SIG-M5 (cell line): ENCODE measurements around the gene FBXW4.
"Not testable (repeated sequence)": the region's sequence is repeated elsewhere in the genome, so short reads cannot be mapped to it uniquely, and the experiment has no call there.

Experiments used
- DNase-seq: peaks from one replicate; lab custom pipeline; 2025; lab: John Stamatoyannopoulos, UW

Gene FBXW4

DNA sequence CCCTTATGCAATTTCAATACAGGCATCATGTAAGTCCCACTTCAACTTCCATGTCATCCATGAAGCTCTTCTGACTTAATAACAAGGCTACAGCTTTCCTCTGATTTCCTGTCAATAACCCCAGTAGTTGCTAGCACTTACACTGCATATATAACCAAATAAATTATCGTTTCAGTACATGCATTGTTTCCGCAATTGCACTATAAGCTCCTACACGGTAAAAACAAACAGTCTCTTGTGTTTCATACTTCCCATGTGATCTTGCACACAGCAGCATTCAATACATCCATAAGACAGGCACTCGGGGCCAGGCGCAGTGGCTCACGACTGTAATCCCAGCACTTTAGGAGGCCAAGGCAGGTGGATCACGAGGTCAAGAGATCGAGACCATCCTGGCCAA is 41.4 kb downstream of the FBXW4 start:
- DNase-seq: no peak

DNA sequence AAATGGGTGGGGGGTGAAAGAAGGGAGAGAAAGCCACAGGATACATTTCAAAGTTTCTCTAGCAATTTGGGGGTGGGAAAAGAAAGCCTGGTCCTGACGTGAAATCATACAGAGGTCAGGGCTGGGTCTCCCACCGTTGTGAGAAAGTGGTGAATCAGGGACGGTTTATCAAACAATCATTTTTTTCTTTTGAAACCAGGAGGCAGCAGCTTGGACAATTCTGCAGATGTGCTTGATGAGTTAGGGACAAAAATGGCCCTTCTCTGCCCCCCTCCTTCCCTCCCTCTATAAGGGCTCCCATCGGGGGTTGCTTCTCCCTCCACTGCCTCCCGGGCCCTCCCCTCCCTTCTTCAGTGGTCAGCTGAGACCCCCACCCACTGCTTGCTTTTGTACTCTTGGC is 43.6 kb downstream of the FBXW4 start:
- DNase-seq: no peak

DNA sequence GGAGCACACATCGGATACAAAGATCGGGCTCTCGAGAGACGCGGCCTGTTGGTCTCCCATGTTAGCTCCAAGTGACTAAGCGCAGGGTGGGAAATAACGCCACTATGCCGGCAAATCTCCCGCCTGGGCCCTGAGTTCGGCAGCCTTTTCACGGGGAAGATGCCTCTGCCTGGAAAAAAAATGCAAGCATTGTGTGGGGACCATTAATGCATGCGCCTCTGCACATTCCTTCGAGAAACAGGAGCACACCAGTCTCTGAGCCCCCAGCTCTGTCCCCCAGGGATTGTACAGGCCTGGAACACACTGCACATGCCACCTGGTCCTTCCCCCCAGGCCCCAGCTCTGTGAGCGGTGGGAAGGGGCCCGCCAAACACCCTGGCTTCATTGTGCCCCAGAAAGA is 44.1 kb downstream of the FBXW4 start:
- no peak for DNase-seq

DNA sequence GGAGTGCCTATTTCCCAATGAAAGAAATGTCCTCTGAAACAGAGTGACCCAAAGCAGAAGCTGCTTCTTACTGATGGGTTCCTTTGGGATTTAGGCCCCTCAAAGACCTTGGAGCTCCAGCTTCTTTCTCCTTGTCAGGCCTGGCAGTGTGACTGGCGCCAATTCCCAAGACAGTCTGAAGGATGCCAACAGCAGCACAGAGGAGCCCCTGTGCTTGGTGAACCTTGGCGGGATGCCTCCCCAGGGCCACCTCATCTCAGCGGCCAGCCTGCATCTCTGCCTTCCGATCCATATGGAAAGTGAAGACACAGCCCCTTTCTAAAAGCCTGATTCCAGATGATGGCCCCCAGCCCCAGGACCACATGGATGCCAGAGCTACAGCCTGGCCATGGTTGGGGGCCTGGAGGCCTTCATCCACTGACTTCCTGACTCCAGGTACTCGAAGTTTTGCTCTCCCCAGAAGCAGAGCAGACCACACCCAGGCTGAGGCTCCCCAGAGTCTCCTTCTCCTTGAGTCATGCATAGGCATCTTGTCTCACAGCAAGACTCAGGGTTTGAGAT is 45.4 kb downstream of the FBXW4 start:
- DNase-seq: no peak

DNA sequence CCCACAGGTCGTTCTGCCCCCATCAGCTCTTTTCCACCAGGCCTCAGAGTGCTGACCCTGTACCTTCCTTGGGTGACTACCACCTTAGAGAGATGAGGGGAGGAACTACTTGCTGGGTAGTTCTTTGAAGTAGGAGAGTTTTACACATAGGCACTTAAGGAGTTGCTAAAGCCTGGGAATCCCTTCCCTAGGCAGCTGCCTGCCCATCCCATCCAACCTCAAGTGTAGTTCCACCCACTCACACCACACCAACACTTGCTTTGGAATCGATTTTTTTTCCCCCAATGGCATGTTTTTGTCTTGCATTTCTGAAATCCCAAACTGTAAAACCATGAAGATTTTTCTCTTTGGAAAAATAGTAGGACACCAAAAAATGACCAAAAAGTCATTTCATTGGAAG is 47.7 kb downstream of the FBXW4 start:
- DNase-seq: no peak

DNA sequence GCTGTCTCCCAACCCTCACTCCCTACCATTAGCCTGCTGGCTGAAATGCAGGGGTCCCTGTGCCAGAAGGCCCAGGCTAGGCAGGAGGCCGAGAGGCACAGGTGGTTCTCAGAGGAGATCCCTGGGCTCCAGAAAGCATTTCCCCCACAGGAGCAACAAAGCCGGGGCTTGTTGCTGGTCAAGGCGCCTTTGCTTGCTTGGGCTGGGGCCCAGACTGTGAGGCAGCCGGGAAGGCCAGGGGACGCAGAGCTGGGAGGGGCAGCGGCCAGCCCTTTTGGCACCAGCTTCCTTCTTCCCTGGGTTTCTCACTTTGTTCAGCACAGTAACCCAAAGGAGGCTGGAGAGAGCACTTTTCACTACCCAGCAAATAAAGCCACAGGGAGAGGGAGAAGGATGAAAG is 48.6 kb downstream of the FBXW4 start:
- DNase-seq: no peak

DNA sequence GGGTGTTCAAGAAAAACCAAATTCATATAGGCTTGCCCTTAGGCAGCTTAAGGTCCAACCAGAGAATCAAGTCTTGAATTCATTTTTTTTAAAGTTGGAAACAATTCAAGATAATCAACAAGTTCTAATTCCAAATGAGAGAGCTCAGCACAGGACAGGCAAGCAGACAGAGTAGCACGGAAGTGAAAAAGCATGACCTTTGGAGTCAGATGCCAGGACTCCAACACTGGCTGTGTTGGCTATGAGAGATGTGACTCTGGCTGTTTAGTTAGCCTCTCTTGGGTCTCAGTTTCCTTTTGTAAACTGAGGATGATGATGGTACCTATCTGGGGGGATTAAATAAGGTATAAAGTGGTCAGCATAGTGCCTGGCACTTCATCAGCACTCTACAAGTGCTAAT is 49.3 kb downstream of the FBXW4 start:
- DNase-seq: no peak

DNA sequence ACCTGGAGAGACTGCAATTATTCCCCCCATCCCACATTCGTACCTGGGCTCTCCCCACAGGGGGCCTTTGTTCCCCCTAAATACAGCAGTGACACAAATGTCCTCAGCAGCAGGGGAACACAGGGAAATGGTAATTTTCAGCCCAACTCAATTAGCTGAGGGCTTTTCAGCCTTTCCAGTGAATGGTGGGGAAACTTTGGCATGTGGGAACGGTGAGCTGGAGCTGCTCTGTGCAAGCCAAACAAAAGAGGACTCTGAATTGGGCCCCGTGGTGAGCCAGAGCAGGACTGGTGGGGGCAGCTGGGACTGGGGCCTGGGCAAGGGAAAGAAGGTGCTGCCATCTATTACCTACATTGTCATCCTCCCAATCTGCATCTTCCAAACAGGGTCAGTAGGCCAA is 51.0 kb downstream of the FBXW4 start:
- no peak for DNase-seq

DNA sequence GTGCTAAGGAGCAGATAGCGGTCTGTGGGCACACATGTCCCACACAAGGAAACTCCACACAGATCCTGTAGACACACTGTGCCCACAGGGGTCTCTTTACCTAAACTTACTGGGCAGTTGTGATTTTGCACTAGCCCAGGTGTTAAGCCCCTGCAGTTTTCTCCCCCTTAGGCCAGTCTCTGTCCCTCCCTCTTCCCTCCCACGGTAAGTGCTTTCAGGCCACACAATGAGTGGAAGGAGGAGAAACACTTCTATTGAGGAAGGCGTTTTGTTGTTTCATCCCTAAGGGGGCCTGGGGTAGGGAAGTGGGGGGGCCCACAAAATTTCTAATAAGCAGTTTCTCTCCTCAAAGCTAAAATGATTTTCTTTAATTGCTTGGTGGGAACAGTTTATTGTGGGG is 51.4 kb downstream of the FBXW4 start:
- no peak for DNase-seq

DNA sequence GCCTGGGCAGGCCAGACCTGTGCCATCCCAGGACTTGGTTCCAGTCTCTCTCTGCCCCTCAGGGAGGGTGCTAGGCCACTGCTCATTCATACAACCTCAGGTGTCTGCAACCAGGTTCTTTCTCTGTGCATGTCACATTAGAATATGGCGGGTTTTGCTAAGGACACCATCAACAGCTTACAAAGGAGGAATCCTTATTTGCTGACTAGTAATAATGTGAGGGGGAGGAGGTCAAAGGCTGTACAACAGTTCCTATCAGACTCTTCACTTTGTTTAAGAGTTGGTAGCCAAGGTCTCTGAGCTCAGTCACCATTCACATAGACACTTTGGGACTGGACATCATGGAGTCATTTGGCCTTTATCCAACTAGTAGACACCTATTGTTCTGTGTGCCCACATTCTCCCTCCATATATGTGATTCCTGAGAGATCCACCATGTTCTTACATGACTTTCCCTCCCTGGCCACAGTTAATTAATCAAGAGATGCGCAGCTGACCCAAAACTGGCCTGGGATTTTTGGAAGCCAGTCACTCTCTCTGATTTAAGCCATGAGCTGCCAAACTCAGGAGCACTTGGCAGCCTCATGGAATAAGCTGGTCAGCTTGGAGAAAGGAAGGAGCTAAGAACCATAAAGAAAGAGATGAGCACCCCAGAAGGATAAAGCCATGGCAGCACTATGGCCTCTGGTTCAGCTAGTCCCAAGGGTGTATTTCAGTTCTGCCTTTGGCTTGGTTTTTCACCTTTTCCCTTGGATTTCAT is 55.6 kb downstream of the FBXW4 start:
- no peak for DNase-seq

DNA sequence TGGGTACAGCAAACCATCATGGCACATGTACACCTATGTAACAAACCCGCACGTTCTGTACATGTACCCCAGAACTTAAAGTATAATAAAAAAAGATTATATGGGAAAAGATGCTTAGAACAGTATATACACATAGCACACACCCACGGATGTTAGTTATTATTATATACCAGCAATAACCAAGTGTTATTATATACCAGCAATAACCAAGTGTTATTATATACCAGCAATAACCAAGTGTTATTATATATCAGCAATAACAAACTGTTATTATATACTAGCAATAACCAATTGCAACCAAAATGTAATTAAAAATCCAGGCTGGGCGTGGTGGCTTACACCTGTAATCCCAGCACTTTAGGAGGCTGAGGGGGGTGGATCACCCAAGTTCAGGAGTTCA is 61.5 kb downstream of the FBXW4 start:
- DNase-seq: not testable (repeated sequence)

DNA sequence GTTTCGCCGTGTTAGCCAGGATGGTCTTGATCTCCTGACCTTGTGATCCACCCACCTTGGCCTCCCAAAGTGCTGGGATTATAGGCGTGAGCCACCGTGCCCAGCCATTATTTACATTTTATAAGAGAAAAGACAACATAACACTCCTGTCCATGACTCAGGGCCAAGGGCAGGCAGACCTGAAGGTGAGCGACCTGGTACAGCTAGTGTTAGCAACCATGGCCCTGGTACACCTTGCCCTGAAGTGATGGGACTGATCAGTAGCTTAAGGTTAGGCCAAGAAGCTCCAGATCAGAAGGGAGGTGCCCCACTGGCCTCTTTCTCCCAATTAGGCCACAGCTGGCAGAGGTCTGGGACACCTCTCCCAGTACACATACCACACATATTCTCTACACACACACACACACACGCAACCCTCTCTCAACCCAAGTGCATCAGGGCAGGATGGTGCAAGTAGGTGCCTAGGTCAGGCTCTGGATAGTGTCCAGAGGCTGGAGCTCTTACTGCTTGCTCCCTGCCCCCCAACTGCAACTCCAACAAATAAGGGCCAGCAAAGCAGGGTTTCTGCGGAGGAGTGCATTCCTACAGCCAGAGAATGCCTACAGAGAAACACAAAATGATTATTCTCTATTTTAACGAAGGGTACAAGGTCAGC is 63.0 kb downstream of the FBXW4 start:
- no peak for DNase-seq

DNA sequence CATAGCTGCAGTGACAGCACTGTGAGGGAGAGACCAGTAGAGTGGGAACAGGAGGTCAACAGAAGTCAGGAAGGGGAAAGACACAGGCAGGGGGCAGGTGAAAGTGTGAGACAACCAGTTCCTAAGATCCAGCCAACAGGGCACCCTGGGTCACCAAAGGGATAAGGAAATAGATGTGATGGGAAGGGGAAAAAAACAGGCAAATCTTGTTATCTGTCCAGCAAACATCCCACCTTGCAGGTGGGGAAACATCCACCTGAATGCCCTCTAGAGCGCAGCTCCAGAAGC is 64.4 kb downstream of the FBXW4 start:
- DNase-seq: no peak

DNA sequence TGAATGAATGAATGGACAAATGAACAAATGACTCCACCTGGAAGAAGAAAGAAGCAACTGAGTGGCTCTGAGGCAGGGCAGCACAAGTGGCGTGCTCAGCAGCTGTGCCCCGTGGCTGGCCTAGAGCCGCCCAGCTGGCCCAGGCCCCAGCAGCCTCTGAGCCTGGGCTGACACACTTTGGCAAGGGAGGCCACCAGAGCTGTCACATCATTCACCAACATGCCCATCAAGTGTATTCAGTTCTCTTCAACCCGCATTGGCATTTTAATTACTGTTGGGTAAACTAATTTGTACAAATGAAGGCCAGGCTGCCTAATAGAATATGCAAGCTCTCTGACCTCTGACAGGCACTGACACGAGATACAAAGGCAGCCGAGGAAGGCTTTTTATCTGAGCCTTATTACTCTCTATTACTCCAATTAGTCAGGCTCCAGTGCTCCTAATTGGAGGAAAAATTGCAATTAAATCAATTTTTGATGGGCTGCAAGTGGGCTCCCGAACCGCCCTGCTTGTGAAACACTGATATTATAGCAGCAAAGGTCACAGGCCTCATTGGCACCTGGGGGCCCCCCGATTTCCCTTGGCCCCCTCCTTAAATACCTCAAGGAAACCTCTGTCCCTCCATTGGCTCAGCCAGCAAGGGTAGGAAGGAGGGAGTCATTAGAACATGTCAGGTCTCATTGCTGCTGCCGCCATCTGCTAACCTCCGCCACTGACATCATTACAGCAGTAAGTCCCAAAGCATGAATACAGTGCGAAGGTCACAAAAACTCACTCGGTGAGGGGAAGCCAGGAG is 64.9 kb downstream of the FBXW4 start:
- DNase-seq: no peak

DNA sequence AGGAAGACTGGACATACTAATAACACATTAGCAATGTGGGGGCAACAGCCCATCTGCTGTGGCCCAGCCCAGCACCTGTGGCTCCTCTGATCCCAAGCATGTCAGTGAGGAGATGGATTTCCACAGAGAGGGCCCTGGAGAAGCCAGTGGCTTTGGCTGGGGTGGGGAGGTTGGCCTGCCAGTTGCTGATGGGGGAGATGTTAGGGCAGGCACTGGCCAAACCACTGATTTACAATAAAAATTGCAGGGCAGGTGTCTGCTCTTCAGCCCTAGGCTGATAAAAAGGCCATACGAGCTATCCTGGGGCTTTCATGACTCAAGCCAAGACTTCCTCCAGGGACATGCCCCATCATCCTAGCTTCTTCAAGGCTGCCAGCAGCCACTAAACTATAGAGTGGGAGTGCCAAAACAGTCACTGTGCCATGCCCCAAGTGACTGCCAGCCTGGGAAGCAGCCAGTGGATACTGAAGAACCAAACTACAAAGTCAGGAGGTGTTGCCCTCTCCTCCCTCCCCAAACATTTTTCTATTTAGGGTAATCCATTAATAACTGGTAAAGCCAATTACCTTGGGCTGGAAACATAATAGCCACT is 69.1 kb downstream of the FBXW4 start:
- DNase-seq: no peak

DNA sequence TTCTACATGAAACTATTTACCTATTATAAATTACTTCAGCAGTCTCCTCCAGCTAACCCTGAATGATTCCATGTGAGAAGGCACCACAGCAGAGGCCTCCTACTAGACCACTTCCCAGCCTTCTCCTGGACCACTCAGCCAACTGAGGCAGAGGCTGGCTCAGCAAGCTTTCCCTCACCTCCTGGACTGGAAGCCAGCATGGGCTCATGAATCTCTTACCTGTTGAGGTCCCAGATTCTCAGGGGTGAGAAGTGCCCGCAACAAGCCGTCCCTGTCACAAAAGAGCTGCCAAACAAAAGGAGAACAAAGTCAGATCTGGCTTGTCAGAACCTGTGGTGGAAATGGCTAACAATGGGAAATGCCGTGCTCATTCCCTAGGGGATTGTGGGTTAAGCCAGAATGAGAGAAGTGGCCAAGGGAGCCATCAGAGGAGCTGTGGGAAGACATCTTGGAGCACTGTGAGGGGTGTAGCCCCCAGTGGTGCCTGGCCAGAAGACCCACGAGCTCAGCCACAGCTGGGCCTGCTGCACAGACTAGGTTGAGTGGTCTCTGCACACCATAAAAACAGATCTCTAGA is 70.4 kb downstream of the FBXW4 start:
- no peak for DNase-seq

DNA sequence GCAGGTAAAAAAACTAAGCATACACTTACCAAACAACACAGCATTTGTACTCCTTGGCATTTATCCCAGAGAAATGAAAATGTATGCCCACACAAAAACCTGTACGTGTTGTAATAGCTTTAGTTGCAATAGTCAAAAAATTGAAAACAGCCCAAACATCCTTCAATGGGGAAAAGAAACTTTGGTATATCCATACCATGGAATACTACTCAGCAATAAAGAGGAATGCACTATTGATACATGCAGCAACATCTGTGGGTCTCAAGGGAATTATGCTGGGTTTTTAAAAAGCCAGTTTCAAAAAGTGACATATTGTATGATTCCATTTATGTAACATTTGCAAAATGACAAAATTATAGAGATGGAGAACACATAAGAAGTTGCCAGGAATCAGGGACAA is 71.4 kb downstream of the FBXW4 start:
- DNase-seq: no peak

DNA sequence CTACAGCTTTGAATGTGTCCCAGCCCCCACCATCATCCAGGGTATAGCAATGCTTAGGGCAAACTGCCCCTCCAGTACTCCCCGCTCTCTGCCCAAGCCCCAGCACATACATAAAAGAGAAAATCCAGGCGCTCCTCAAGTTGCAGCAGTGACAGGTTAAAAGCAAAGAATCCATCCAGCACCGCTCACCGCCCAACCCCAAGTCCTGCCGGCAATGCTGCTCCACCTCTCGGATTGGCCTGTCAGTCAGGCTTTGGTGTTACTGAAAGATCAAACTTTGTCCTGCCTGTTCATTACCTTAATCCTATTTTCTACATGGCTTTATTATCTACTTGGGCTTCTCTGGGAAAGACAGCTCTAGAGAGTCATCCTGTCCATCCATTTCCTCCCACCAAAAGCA is 75.0 kb downstream of the FBXW4 start:
- DNase-seq: no peak

DNA sequence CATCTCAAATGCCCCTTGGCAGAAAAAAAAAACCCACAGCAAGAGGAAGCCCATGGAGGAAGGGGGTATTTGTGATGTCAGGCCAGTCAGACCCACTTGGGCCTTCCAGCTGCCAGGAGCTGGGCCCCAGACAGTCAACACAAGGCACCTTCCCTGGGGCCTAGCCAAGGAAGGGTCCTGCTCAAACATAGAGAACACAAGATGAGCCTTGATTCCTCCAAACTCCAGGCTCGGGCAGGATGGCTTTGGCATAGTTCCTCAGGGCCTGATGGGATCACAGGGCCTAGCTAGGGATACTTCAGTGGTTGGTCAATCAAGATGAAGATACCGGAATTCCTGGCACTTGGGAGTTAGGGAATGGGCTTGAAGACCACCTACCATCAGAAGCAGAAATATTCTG is 76.1 kb downstream of the FBXW4 start:
- no peak for DNase-seq

DNA sequence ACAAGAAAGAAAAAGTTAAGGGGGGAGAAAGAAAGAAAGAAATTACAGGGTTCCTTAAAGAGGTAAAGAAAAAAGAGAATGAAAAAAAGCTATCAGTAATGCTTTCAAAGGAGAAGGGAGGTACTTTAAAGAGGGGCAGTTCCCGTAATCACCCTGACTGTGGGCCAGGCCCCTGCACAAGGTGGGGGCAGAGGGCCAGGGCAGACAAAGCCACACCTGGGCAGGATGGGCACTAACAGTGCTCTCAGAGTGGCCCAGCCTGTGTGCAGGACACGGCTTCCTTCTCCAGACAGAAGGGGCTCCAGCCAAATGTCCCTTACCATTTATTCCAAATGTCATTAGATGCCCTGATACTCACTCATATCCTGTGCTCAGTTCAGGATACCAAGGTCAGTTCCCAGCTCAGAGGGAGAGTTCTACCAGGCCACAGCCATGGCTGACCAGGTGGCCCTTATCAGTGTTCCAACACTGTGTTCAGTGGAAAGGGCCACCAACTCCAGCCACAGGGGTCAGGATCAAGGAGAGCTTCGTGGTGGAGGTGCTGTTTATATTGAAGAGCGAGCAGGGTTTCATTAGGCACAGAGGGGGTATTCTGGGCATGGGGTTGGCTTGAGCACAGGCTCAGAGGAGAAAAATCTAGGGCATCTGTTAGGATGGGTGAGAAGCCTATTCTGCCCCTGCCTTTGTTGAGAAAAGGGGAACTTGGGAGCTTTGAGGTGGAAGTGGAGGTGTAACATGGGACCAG is 77.0 kb downstream of the FBXW4 start:
- DNase-seq: no peak

DNA sequence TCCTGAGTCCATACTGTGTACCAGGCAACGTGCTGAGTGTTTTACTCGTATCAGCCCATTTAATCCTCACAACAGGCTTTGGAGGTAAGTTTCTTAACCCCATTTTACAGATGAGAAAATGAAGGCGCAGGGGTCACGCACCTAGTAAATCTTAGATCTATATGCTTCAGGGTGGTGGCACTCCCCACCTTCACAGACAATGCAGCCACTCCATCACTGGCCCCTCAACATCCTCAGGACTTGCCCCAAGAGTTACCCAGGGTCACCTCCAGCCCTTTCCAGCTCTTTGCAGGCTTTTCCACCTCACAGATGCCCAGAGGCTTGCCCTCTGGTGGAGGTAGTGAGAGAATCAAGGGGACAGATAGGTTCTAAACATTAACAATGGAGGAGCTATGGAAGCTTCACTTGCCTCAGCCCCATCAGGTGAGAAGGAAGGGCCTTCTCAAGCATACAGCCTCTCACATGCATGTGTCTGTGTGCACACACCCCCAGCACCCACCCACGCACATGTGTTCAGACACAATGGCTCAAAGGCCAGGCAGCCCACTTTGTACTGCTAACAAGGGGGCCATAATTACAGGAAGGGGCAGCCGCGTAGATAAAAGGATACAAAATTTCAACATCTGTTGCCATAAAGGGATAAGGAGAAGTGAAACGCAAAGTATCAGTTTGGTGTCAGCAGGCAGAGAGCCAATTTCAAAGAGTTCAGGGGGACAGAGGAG is 77.7 kb downstream of the FBXW4 start:
- DNase-seq: peak; percentile 48
